H1 (cell line): Measurements from ENCODE around the gene TACC2. TPM values are rescaled to one million over a fixed set of nuclear protein-coding genes. Genes with fewer than 3 reads are reported as not detected.

Experiments used
- CHD7 ChIP-seq: fragments of 300-600 bp; sonication (generic); IDR thresholded peaks from 2 replicates; pipeline ENCODE4 v1.7.1; 2012; ENCODE audit warnings: low read length, moderate library complexity, mild to moderate bottlenecking, inconsistent platforms; ENCODE audit not compliant: insufficient replicate concordance
- GABPA ChIP-seq: IDR thresholded peaks from 2 replicates; pipeline ENCODE4 v1.6.1; 2011; ENCODE audit warnings: mild to moderate bottlenecking, low read length, moderate library complexity, borderline replicate concordance; ENCODE audit not compliant: insufficient read depth
- HDAC2 ChIP-seq, 2 experiments: fragments of 300-600 bp in 1 of 2; sonication (generic) in 1 of 2; IDR thresholded peaks; 2 replicates each; pipeline ENCODE4 v1.6.1; 2011 to 2012; ENCODE audit warnings: low read depth in 2 of 2, low read length in 2 of 2, mild to moderate bottlenecking in 2 of 2, moderate library complexity in 2 of 2, borderline replicate concordance in 1 of 2, inconsistent platforms in 1 of 2
- KDM4A ChIP-seq: IDR thresholded peaks from one replicate; pipeline ENCODE4 v1.7.1; 2012; ENCODE audit warnings: low read depth, mild to moderate bottlenecking, moderate library complexity, low read length, inconsistent platforms; ENCODE audit not compliant: severe bottlenecking
- MAFK ChIP-seq: IDR thresholded peaks from 2 replicates; pipeline ENCODE4 v1.6.1; 2012; ENCODE audit warnings: low read depth, mild to moderate bottlenecking, improper control_type of control experiment, low read length
- RAD21 ChIP-seq, 2 experiments: IDR thresholded peaks in 1 of 2; conservative IDR thresholded peaks in 1 of 2; 2 replicates each; pipeline ENCODE4 v1.6.1; 2011; ENCODE audit warnings: low read depth in 2 of 2, low read length in 2 of 2, improper control_type of control experiment in 1 of 2, inconsistent platforms in 1 of 2, mild to moderate bottlenecking in 1 of 2, moderate library complexity in 1 of 2
- SRF ChIP-seq: IDR thresholded peaks from 2 replicates; pipeline ENCODE4 v1.6.1; 2011; ENCODE audit warnings: mild to moderate bottlenecking, low read depth, low read length, moderate library complexity
- TAF1 ChIP-seq: IDR thresholded peaks from 2 replicates; pipeline ENCODE4 v1.6.1; 2011; ENCODE audit warnings: mild to moderate bottlenecking, low read depth, low read length
- TBP ChIP-seq: IDR thresholded peaks from 2 replicates; pipeline ENCODE4 v1.6.1; 2011; ENCODE audit warnings: low read depth, low read length, improper control_type of control experiment
- polyA plus RNA-seq, 7 experiments: library from polyadenylated mRNA; depleted of rRNA in 3 of 7; stranded (reverse) in 5 of 7; unstranded in 2 of 7; fragments of >200 nt in 5 of 7; fragments of 200-250 nt in 2 of 7; gene quantifications; 1 replicate in 5 of 7; 2 replicates in 1 of 7; 4 replicates in 1 of 7; pipeline versions ENCODE4 v1.2.1 to v1.2.3, GENCODE V29; 2011 to 2013; ENCODE audit warnings: missing spikeins in 2 of 7, mixed read lengths in 2 of 7
- total RNA-seq: library from RNA; stranded (reverse); fragmentation: NEBNext Ultra II Directional; extraction: Animal tissue kit (Norgen Biotek cat#: 25700); gene quantifications from 2 replicates; pipeline ENCODE4 v1.2.1, GENCODE V29; 2021

Gene TACC2
- total and polyA plus RNA-seq, 2 of the 8 experiments (the other 6 are each of a cell fraction or from before 2014, with no cell fraction given), result 21.2 to 46.6 TPM

GRCh38 chr10:122078965-122079795, 90.2 kb downstream of the TACC2 start (continued):
- TF ChIP-seq CHD7 (no peak), GABPA (no peak), SRF (no peak), MAFK (no peak), TBP (no peak), KDM4A (no peak), HDAC2 (IDR thresholded peaks at IDR 0.05; ENCODE audit: borderline replicate concordance in 1 of 2, low read depth in 2 of 2, low read length in 2 of 2) (no peak), TAF1 (no peak), RAD21 (IDR thresholded peaks at IDR 0.05 in 1 of 2, conservative IDR thresholded peaks at IDR 0.05 in 1 of 2; ENCODE audit: low read depth in 2 of 2, low read length in 2 of 2) (no peak)
